GM13976 (cell line): ENCODE measurements around the gene TSPAN9.

Source experiments
- DNase-seq: peaks from one replicate; pipeline ENCODE4 v3.0.0; 2012; ENCODE audit warnings: low spot score
- CTCF ChIP-seq: IDR thresholded peaks from 2 replicates; pipeline ENCODE4 v1.5.1; 2012; ENCODE audit warnings: borderline replicate concordance, mild to moderate bottlenecking; ENCODE audit not compliant: insufficient read depth; ENCODE audit errors: extremely low read depth, missing control alignments, control extremely low read depth
- in situ Hi-C: fragments of 300-500 bp; cut with MboI; formaldehyde crosslinking; loops from one replicate; pipeline ENCODE4 v1.12.0; 2022; ENCODE audit warnings: low sequenced_read_pairs, mixed read lengths, inconsistent platforms; ENCODE audit not compliant: unreplicated experiment

Gene TSPAN9

GRCh38 chr12:3203713-3204112 is 126.5 kb downstream of the TSPAN9 start:
- DNase-seq = no peak
- TF ChIP-seq CTCF = no peak
- in situ Hi-C loops = no loop called here

- in situ Hi-C loops = no loop called here
- DNase-seq = no peak
Observed at GRCh38 chr12:3204143-3204542, 127.0 kb downstream of the TSPAN9 start.

GRCh38 chr12:3204730-3205531 is 127.8 kb downstream of the TSPAN9 start:
- TF ChIP-seq CTCF = no peak
- in situ Hi-C loops = no loop called here
- no peak for DNase-seq

More at GRCh38 chr12:3204143-3204542, 127.0 kb downstream of the TSPAN9 start:
- no peak for TF ChIP-seq CTCF

- no peak for DNase-seq
- in situ Hi-C loops = no loop called here
- no peak for TF ChIP-seq CTCF
Observed at GRCh38 chr12:3205742-3206519, 128.8 kb downstream of the TSPAN9 start.

- in situ Hi-C loops = no loop called here
- no peak for TF ChIP-seq CTCF
- no peak for DNase-seq
Observed at GRCh38 chr12:3206536-3207072, 129.4 kb downstream of the TSPAN9 start.

- DNase-seq = no peak
- TF ChIP-seq CTCF = no peak
- in situ Hi-C loops = no loop called here
Observed at GRCh38 chr12:3207175-3207574, 130.0 kb downstream of the TSPAN9 start.
